ENCODE measurements around the gene ZNF660. TPM values are rescaled to one million over a fixed set of nuclear protein-coding genes. Genes with fewer than 3 reads are reported as not detected.

The ZNF660 gene
- total RNA-seq, 1 donor from 2014 or later = 27.1 TPM

DNA sequence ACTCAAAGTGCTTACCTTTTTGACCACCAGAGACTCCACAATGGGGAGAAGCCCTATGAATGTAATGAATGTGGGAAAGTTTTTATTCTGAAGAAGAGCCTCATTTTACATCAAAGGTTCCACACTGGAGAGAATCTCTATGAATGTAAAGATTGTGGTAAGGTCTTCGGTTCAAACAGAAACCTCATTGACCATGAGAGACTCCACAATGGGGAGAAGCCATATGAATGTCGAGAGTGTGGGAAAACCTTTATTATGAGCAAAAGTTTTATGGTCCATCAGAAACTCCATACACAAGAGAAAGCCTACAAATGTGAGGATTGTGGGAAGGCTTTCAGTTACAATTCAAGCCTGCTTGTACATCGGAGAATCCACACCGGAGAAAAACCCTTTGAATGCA is 58.3 kb downstream of the ZNF660 start:
- no peaks in the 10 kb centered on the region for H3K27me3 Mint-ChIP-seq
- H3K9me3 Mint-ChIP-seq (ENCODE audit: low read depth) = peaks cover 53% of the 10 kb centered on the region
- H3K4me3 Mint-ChIP-seq (ENCODE audit: low read depth) = no peak overlapping the region
- DNase-seq (ENCODE audit: low spot score, unreplicated experiment) = no peak
- H3K27ac Mint-ChIP-seq = peak overlapping the region; percentile 49
- H3K36me3 Mint-ChIP-seq (ENCODE audit: insufficient read depth) = peaks cover 82% of the 10 kb centered on the region
- no peak for TF ChIP-seq CTCF (IDR thresholded peaks at IDR 0.05; ENCODE audit: unreplicated experiment)
- H3K4me1 Mint-ChIP-seq (ENCODE audit: low read depth) = peaks cover under 1% of the 10 kb centered on the region

DNA sequence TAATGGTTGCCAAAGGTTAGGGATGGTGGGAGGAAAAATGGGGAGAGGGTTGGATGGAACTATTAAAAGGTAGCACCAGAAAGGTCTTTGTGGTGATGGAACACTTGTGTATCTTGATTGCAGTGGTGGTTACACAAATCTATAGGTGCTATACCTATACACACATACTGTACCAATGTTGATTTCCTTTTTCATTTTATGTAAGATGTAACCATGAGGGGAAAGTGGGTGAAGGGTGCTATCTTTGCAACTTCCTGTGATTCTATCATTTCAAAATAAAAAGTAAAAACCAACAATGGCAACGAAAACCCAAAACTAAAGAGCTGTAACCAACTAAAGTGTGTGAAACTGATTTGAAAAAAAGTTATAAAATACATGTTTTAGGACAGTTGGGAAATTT is 63.0 kb downstream of the ZNF660 start:
- H3K4me3 Mint-ChIP-seq (ENCODE audit: low read depth) = peak overlapping the region; percentile 92
- no peaks in the 10 kb centered on the region for H3K27me3 Mint-ChIP-seq
- no peak for TF ChIP-seq CTCF (IDR thresholded peaks at IDR 0.05; ENCODE audit: unreplicated experiment)
- H3K36me3 Mint-ChIP-seq (ENCODE audit: insufficient read depth) = peaks cover 54% of the 10 kb centered on the region
- H3K4me1 Mint-ChIP-seq (ENCODE audit: low read depth) = peaks cover 12% of the 10 kb centered on the region
- DNase-seq (ENCODE audit: low spot score, unreplicated experiment) = no peak
- H3K9me3 Mint-ChIP-seq (ENCODE audit: low read depth) = peaks cover 25% of the 10 kb centered on the region
- H3K27ac Mint-ChIP-seq = no peak overlapping the region

DNA sequence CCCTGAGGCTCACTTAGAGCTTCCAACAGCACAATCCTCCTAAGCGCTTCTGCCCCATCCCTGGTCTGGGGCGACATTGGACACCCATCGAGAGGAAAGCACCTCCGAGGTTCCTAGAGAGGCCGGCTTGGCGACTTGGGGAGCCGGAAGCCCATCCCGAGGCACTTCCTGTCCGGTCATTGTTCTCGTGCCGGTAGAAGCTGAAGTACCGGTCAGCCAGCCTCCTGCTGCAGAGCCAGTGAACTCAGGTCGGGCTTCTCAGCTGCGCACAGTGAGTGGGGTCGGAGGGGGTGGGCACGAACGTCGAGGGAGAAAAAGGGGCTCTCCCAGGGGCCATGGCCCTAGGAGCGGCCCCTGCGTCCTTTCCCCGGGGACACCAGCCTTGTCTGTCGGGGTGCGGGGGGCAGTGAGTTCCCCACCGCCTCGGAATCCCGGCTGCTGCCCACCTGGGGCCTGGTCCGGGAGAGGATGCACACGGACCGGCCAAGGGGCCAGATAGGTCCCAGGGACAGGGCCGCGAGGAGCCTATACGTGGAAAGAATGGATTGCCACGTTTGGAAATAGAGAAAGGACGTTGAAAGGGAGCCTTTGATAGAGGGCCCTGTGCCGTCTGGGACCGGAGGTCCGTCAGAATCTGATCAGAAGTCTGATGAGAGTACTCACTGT is 63.9 kb downstream of the ZNF660 start, which contains the start of gene ZNF35:
Gene ZNF35, plus strand, starts transcription at position 169 of the 666 bp plus-strand sequence. CDS start 2,336 bp downstream, outside the sequence.
- Mint-ChIP-seq H3K36me3 (ENCODE audit: insufficient read depth) (peaks cover 51% of the 10 kb centered on the region), H3K9me3 (ENCODE audit: low read depth) (peaks cover 16% of the 10 kb centered on the region), H3K4me1 (ENCODE audit: low read depth) (peaks cover 12% of the 10 kb centered on the region), H3K27ac (peak within 1 kb of the TSS; percentile 96), H3K27me3 (no peaks in the 10 kb centered on the region), H3K4me3 (ENCODE audit: low read depth) (peak within 1 kb of the TSS; percentile 92)
- no peak for TF ChIP-seq CTCF (IDR thresholded peaks at IDR 0.05; ENCODE audit: unreplicated experiment)
- DNase-seq (ENCODE audit: low spot score, unreplicated experiment) = peak; percentile 60

Other genes starting within 250 kb of the ZNF660 start
- 33.8 and 34.1 TPM in 2 replicates for gene TCAIM, start 246.2 kb upstream of the ZNF660 start, total RNA-seq
- gene ZNF445, start 107.3 kb upstream of the ZNF660 start, total RNA-seq = 62.5 and 64.0 TPM in 2 replicates
- 22.4 and 25.0 TPM in 2 replicates for gene ZKSCAN7, start 29.8 kb upstream of the ZNF660 start, total RNA-seq
- 34.1 and 34.5 TPM in 2 replicates for gene ZNF197, start 40.1 kb downstream of the ZNF660 start, total RNA-seq
- 19.0 and 19.3 TPM in 2 replicates for gene ZNF35, start 63.8 kb downstream of the ZNF660 start, total RNA-seq
- not detected in 2 replicates for gene ZNF502, start 127.7 kb downstream of the ZNF660 start, total RNA-seq
- 6.7 and 7.5 TPM in 2 replicates for gene ZNF501, start 144.7 kb downstream of the ZNF660 start, total RNA-seq
- 37.0 and 38.8 TPM in 2 replicates for gene KIAA1143, start 176.7 kb downstream of the ZNF660 start, total RNA-seq
- gene KIF15, start 176.8 kb downstream of the ZNF660 start, total RNA-seq = 17.0 and 21.4 TPM in 2 replicates